OCI-LY1 (cell line): Measurements from ENCODE around the gene MOV10.
A peak's percentile ranks its signal among the peaks of the same experiment; 100 is the strongest.

Experiments
- H2AFZ ChIP-seq: fragments of 200-600 bp; sonication (generic), shearing (Covaris generic); 2 replicates; pipeline ENCODE4 v1.6.0; 2014; ENCODE audit warnings: antibody characterized with exemption, mild to moderate bottlenecking, low read length
- H3F3A ChIP-seq: fragments of 200-600 bp; sonication (generic), shearing (Covaris generic); 2 replicates; pipeline ENCODE4 v1.6.0; 2014; ENCODE audit warnings: mild to moderate bottlenecking, antibody characterized with exemption, low read length, moderate library complexity; ENCODE audit not compliant: insufficient read depth
- H3K27ac ChIP-seq: fragments of 200-600 bp; sonication (generic); 2 replicates; pipeline ENCODE4 v1.5.1; 2014; ENCODE audit warnings: low read length, mixed run types, mild to moderate bottlenecking, low read depth; ENCODE audit not compliant: poor library complexity, severe bottlenecking
- H3K27me3 ChIP-seq: fragments of 200-600 bp; sonication (generic); 2 replicates; pipeline ENCODE4 v1.6.0; 2014; ENCODE audit warnings: antibody characterized with exemption, mild to moderate bottlenecking, low read length, moderate library complexity; ENCODE audit not compliant: insufficient read depth
- H3K36me3 ChIP-seq: fragments of 200-600 bp; sonication (generic); 2 replicates; pipeline ENCODE4 v1.6.1; 2014; ENCODE audit warnings: mild to moderate bottlenecking, antibody characterized with exemption, low read length, moderate library complexity, mixed read lengths; ENCODE audit not compliant: insufficient read depth
- H3K4me1 ChIP-seq: fragments of 200-600 bp; sonication (generic); 2 replicates; pipeline ENCODE4 v1.5.1; 2014; ENCODE audit warnings: mild to moderate bottlenecking, low read length, moderate library complexity; ENCODE audit not compliant: insufficient read depth, severe bottlenecking
- H3K4me2 ChIP-seq: fragments of 200-600 bp; sonication (generic), shearing (Covaris generic); 2 replicates; pipeline ENCODE4 v1.6.1; 2014; ENCODE audit warnings: low read length
- H3K4me3 ChIP-seq: fragments of 200-600 bp; sonication (generic); 2 replicates; pipeline ENCODE4 v1.5.1; 2014; ENCODE audit warnings: low read length, low read depth, mild to moderate bottlenecking, mixed read lengths; ENCODE audit not compliant: poor library complexity, severe bottlenecking
- H3K79me2 ChIP-seq: fragments of 200-600 bp; shearing (Covaris generic); 2 replicates; pipeline ENCODE4 v1.6.1; 2016; ENCODE audit warnings: mixed run types, low read length, mixed read lengths; ENCODE audit not compliant: insufficient read depth
- H3K9ac ChIP-seq: fragments of 200-600 bp; sonication (generic), shearing (Covaris generic); 2 replicates; pipeline ENCODE4 v1.6.1; 2014; ENCODE audit warnings: mild to moderate bottlenecking, low read length, mixed read lengths
- H3K9me2 ChIP-seq: fragments of 200-600 bp; sonication (generic), shearing (Covaris generic); 2 replicates; pipeline ENCODE4 v1.6.1; 2014; ENCODE audit warnings: low read depth, mild to moderate bottlenecking, low read length, mixed read lengths
- H3K9me3 ChIP-seq: fragments of 200-600 bp; shearing (Covaris generic); 2 replicates; pipeline ENCODE4 v1.6.1; 2014; ENCODE audit warnings: low read length, mixed read lengths
- H4K20me1 ChIP-seq: fragments of 200-600 bp; sonication (generic), shearing (Covaris generic); 2 replicates; pipeline ENCODE4 v1.6.0; 2016; ENCODE audit warnings: mild to moderate bottlenecking, low read length; ENCODE audit not compliant: insufficient read depth
- CTCF ChIP-seq: fragments of 200-600 bp; sonication (generic), shearing (Covaris generic); IDR thresholded peaks from 2 replicates; pipeline ENCODE4 v1.5.1; 2017; ENCODE audit warnings: mild to moderate bottlenecking, antibody characterized with exemption, low read length, moderate library complexity, mixed read lengths
- EZH2 ChIP-seq: fragments of 200-600 bp; sonication (generic), shearing (Covaris generic); IDR thresholded peaks from 2 replicates; pipeline ENCODE4 v1.8.0; 2017; ENCODE audit warnings: borderline replicate concordance, mixed run types, mild to moderate bottlenecking, antibody characterized with exemption, low read length, moderate library complexity, mixed read lengths

The MOV10 gene

GRCh38 chr1:112678605-112679004, 4.1 kb downstream of the MOV10 start:
- Histone ChIP-seq H3K9me2 (no peaks in the 10 kb centered on the region), H3K27me3 (no peaks in the 10 kb centered on the region), H3K4me2 (no peak overlapping the region), H3K36me3 (no peaks in the 10 kb centered on the region), H3K9ac (no peak overlapping the region), H2AFZ (no peak overlapping the region), H3K79me2 (no peaks in the 10 kb centered on the region), H3K4me1 (peaks cover 41% of the 10 kb centered on the region), H3K4me3 (no peak overlapping the region), H3K9me3 (no peaks in the 10 kb centered on the region), H3K27ac (peak overlapping the region; percentile 32), H4K20me1 (no peaks in the 10 kb centered on the region), H3F3A (no peaks in the 10 kb centered on the region)
- TF ChIP-seq CTCF (no peak), EZH2 (no peak)

- no peak overlapping the region for H3K4me2 ChIP-seq
- H3K9me2 ChIP-seq = no peaks in the 10 kb centered on the region
- no peaks in the 10 kb centered on the region for H3K9me3 ChIP-seq
- H3K36me3 ChIP-seq = no peaks in the 10 kb centered on the region
- no peaks in the 10 kb centered on the region for H4K20me1 ChIP-seq
- TF ChIP-seq EZH2 (no peak), CTCF (no peak)
- H2AFZ ChIP-seq = no peak overlapping the region
- no peak overlapping the region for H3K4me3 ChIP-seq
- H3K27ac ChIP-seq = no peak overlapping the region
- H3K79me2 ChIP-seq = no peaks in the 10 kb centered on the region
- no peaks in the 10 kb centered on the region for H3K27me3 ChIP-seq
- H3F3A ChIP-seq = no peaks in the 10 kb centered on the region
- H3K9ac ChIP-seq = no peak overlapping the region
- no peaks in the 10 kb centered on the region for H3K4me1 ChIP-seq
Observed at GRCh38 chr1:112685913-112686312, 11.5 kb downstream of the MOV10 start.

- Histone ChIP-seq H3K4me2 (no peak overlapping the region), H3K9ac (no peak overlapping the region), H3K9me3 (no peaks in the 10 kb centered on the region), H3K79me2 (no peaks in the 10 kb centered on the region), H2AFZ (no peak overlapping the region), H3K9me2 (no peaks in the 10 kb centered on the region), H3F3A (no peaks in the 10 kb centered on the region), H3K27me3 (no peaks in the 10 kb centered on the region), H3K4me3 (no peak overlapping the region), H3K36me3 (peaks cover under 1% of the 10 kb centered on the region; the same call in 1 of the 2 replicates), H3K27ac (no peak overlapping the region), H3K4me1 (no peaks in the 10 kb centered on the region), H4K20me1 (no peaks in the 10 kb centered on the region)
- TF ChIP-seq EZH2 (no peak), CTCF (no peak)
Observed at GRCh38 chr1:112686417-112686816, 12.0 kb downstream of the MOV10 start.
